Left cardiac atrium (tissue), 4 donors: ENCODE results near the gene GLIS2. TPM values are rescaled to one million over a fixed set of nuclear protein-coding genes. Genes with fewer than 3 reads are reported as not detected.
"Not testable (repeated sequence)": the region's sequence is repeated elsewhere in the genome, so short reads cannot be mapped to it uniquely, and the experiment has no call there.

ENCODE experiments used
- ATAC-seq, 2 donors: fragments of 200-7000 bp; cut with Tn5 transposase; one replicate each; pipeline ENCODE4 v1.9.1; 2020; ENCODE audit warnings: mild to moderate bottlenecking in 2 of 2, moderate library complexity in 2 of 2
- DNase-seq: peaks from one replicate; pipeline ENCODE4 v3.0.0-alpha.2; 2020
- intact Hi-C, 2 donors: fragments of 100-400 bp; cut with DNase I; formaldehyde crosslinking; loops; one replicate each; pipeline versions ENCODE4 v1.14.1 to v1.15.1; 2022 to 2023
- total RNA-seq, 2 donors: library from RNA; stranded (reverse); fragmentation: NEBNext Ultra II Directional; extraction: Animal tissue kit (Norgen Biotek cat#: 25700); gene quantifications; one replicate each; pipeline ENCODE4 v1.2.1, GENCODE V29; 2021
- donor health status: DM: no; HTN: yes; CAD: no.
- donor health status: DM: no; HTN: yes; CAD: no; lungs with severe emphysema.
- donor health status: DM: yes; HTN: yes; CAD: no.
- donor health status: Dilated cardiomyopathy.

The GLIS2 gene
- total RNA-seq, 2 donors from 2014 or later: 23.9 to 29.2 TPM

GRCh38 chr16:4328046-4328781 is 12.3 kb downstream of the GLIS2 start:
- DNase-seq: peak; percentile 87
- peak; percentile 79 for ATAC-seq
- intact Hi-C loops: loop anchor here in 1 of 2 donors (5.0 kb wide), 1 partner anchor 36 kb away; no protein-coding TSS in a partner anchor

DNA sequence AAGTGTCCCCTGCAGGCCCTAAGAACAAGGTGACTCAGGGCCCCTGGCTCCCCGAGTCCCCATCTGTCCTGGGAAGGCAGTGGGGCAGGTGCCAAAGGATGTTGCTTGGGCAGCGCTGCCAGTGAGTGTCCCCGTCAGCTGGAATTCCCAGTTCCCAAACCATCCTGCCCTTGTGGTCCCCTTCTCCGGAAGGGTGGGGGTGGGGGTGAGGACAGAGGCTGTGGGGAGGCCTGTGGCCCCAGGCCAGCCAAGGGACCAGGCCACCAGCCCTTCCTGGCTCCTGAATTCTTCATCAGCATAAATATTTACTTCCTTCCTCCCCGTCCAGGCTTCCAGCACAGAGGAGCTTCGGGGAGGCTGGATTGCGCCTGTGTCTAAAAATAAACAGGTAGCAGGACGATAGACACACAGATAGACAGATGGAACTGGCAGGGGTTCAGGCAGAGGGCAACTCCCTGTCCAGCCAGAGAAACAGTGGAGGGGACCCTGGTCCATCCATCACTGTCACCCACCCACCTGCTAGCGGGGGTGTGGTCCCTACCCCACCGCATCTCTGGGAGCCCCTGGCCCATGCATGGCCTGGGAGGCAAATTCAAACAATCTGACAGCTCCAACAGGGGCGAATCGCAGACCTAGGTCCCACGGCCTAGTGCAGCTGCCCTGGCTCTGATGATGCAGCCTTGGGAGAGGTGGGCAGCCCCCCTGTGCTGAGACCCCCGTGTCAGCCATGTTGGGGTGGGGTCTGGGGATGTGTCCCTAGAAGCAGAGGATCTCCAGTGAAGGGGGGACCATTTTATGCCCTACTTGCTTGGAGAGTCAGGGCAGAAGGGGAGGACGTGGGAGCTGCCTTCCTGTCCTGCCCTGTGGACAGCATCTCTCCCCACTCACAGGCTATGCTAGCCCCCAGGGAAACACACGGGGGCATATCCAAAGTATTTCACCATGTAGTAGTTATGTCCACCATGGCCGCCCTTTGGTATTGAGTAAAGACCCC is 13.2 kb downstream of the GLIS2 start:
- ATAC-seq (peak; percentile 16 to 41), DNase-seq (peak; percentile 67)
- intact Hi-C loops: loop anchor here in 1 of 2 donors (5.0 kb wide), 1 partner anchor 37 kb away; no protein-coding TSS in a partner anchor

DNA sequence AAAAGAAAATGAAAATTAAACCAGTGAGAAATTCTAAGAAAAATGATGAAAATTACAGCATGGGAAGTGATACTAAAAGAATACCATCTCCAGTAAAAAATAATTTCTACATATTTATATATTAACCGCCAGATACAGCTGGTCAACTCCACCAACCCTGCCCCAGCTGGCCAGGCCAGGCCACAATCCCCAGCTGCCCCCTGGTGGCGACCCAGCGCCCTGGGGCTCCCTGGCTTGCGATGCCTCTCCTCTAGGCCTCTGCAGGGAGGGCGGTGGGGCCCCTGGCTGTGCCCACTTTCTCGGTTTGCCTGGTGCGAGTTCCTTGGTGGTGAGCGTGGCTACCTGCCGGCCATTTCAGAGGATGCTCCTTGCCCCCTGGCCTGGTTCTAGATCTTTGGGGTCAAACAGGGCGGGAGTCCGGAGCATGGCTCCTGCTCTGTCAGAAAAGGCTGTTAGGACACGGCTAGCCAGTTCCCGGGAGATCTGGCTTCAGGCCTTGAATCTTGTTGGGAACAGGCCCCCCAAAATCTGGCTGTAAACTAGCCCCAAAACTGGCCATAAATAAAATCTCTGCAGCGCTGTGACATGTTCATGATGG is 14.5 kb downstream of the GLIS2 start:
- intact Hi-C loops: loop anchor here (2.0 to 10.0 kb wide), 2 partner anchors 42 to 136 kb away; no protein-coding TSS in a partner anchor
- peak; percentile 85 for DNase-seq
- peak; percentile 63 to 64 for ATAC-seq

DNA sequence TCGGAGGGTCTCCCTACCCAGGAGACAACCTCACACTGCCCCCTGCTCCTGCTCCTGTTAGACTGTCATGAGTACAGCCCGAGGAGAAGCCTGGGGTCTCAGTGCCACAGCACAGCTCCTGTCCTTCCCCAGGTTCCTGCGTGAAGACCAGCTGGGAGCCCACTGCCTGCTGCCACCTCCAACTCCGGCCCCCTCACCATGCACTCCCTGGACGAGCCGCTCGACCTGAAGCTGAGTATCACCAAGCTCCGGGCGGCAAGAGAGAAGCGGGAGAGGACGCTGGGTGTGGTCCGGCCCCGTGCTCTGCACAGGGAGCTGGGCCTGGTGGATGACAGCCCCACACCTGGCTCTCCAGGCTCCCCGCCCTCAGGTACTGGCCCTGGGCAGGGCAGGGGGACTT is 16.2 kb downstream of the GLIS2 start:
- intact Hi-C loops: loop anchor here in 1 of 2 donors (10.0 kb wide), 1 partner anchor 137 kb away; no protein-coding TSS in a partner anchor
- ATAC-seq (no peak), DNase-seq (no peak)

DNA sequence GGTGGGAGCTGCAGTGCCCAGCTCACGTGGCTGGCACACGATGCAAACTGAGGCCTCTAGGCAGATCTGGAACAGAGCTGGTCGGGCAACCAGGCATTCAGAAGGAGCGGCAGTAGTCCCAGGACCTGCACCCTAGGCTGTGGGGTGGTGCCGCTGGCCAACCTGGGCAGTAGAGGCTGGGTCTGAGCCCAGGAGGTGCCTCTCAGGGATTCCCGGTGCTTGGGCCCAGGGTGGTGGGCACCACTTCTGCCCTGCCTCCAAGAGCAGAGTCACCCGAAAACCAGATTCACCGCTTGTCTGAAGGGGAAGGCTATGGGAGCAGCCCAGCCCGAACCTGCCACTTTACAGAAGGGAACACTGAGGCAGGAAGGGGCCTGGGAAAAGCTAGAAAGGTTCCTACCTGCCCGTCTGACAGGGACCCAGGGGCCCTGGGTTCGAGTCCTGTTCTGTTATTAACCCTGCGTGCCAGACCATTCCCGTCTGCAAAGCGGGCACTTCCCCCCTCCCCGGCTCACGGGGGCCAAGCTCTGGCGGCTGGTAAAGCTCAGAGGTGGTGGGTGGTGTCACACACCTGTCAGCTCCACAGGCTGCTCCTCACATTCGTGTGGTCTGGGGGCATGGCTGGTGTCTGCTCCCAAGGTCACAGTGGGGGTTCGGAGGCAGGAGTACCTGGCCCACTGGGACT is 16.9 kb downstream of the GLIS2 start:
- no peak for DNase-seq
- no peak for ATAC-seq
- intact Hi-C loops: loop anchor here in 1 of 2 donors (10.0 kb wide), 1 partner anchor 138 kb away; no protein-coding TSS in a partner anchor

- no peak for ATAC-seq
- no peak for DNase-seq
- intact Hi-C loops: loop anchor here in 1 of 2 donors (10.0 kb wide), 1 partner anchor 138 kb away; no protein-coding TSS in a partner anchor
Measured at GRCh38 chr16:4333308-4333638, 17.4 kb downstream of the GLIS2 start.

GRCh38 chr16:4333714-4334113 is 17.8 kb downstream of the GLIS2 start:
- ATAC-seq, DNase-seq: not testable (repeated sequence)
- intact Hi-C loops: loop anchor here in 1 of 2 donors (10.0 kb wide), 1 partner anchor 139 kb away; no protein-coding TSS in a partner anchor

GRCh38 chr16:4334724-4335495 is 19.0 kb downstream of the GLIS2 start:
- DNase-seq (no peak), ATAC-seq (no peak)
- intact Hi-C loops: loop anchor here in 1 of 2 donors (10.0 kb wide), 1 partner anchor 140 kb away; no protein-coding TSS in a partner anchor

DNA sequence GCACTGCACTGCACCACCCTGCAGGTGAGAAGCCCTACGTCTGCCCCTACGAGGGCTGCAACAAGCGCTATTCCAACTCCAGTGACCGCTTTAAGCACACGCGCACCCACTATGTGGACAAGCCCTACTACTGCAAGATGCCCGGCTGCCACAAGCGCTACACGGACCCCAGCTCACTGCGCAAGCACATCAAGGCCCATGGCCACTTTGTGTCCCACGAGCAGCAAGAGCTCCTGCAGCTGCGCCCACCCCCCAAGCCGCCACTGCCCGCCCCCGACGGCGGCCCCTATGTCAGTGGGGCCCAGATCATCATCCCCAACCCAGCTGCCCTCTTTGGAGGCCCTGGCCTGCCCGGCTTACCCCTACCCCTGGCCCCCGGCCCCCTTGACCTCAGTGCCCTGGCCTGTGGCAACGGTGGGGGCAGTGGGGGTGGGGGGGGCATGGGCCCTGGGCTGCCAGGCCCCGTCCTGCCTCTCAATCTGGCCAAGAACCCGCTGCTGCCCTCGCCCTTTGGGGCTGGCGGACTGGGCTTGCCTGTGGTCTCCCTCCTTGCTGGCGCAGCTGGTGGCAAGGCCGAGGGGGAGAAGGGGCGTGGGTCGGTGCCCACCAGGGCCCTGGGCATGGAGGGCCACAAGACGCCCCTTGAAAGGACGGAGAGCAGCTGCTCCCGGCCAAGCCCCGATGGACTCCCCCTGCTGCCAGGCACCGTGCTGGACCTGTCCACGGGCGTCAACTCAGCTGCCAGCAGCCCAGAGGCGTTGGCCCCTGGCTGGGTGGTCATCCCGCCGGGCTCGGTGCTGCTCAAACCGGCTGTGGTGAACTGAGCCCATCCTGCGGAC is 21.1 kb downstream of the GLIS2 start:
- DNase-seq (no peak), ATAC-seq (no peak)
- intact Hi-C loops: loop anchor here in 1 of 2 donors (10.0 kb wide), 1 partner anchor 142 kb away; no protein-coding TSS in a partner anchor

DNA sequence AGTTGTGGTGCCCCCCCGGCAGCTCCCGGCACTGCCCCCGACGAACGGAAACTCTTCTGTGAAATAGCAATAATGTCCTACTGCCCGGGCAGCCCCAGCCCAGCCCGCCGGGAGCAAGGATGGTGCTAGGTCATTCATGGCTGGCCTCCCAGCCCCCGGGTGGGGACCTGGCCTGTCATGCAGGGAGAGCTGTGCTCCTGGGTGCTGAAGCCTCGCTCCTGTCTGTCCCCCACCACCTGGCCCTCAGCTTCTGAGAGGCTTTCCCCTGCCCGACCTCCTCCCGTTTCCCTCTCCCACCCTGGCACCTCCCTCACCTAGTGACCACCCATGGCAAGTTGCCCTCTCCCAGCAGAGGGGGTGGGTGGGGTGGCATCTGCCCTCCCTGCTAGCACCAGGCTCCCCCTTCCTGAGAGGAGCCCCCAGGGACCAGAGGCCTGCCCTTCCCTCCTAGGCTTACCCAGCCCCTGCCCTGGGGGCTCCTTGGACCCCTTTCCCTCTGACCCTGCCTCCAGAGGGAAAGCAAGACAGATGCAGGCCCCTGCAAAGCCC is 21.7 kb downstream of the GLIS2 start:
- intact Hi-C loops: loop anchor here in 1 of 2 donors (10.0 kb wide), 1 partner anchor 143 kb away; no protein-coding TSS in a partner anchor
- DNase-seq: no peak
- no peak for ATAC-seq

DNA sequence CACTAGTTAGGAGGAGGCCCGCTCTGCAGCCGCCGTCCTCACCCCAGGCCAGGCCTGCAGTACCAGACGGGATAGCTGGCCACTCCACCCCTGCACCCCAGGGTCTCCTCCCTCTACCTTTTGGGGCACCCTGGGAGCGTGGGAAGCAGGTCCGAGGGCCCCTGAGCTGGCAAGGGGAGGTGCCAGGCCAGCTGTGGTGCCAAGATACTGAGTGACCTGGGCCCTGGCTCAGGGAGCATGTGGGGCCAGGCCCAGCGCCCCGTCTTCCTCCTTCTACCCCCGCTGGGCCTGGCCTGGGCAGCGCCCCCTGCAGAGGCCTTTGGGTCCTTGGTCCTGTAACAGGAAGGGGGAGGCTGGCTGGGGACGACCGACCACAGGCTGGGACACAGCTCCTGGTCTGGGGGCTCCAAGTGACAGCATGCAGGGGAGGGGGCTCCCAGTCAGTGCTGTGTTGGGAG is 22.3 kb downstream of the GLIS2 start:
- ATAC-seq (no peak), DNase-seq (no peak)
- intact Hi-C loops: loop anchor here in 1 of 2 donors (10.0 kb wide), 1 partner anchor 143 kb away; no protein-coding TSS in a partner anchor

DNA sequence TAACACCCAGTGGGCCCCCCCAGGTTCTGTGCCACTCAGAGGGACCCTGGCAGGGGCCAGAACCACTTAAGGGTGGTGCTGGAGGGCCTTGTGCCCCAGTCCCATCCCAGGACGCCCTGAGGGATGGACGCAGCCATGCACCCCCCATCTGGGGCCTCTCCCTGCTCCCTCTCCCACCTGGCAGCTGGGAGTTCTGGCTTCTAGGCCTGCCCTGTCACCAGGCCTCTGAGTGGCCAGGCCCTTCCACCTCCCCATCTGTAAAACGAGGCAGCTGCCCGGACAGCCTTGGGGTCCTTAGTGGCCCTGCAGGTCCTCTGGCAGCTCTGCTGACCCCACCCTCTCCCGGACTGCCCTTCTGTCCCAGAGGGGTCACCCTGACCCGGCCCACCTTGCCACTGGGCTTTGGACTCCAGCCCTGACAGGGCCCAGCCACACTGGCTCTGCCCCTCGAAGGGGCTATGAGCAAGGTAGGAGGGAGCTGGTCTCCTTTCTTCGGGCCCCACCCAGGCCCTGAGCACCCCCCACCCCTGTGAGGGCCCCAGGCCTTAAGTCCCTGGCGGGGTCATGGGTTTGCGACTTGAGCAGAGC is 22.9 kb downstream of the GLIS2 start:
- no peak for DNase-seq
- ATAC-seq: peak; percentile 2 to 13
- intact Hi-C loops: loop anchor here in 1 of 2 donors (10.0 kb wide), 1 partner anchor 144 kb away; no protein-coding TSS in a partner anchor

- intact Hi-C loops: loop anchor here in 1 of 2 donors (10.0 kb wide), 1 partner anchor 145 kb away; no protein-coding TSS in a partner anchor
- DNase-seq: no peak
Measured at GRCh38 chr16:4339455-4339854, 23.6 kb downstream of the GLIS2 start.

DNA sequence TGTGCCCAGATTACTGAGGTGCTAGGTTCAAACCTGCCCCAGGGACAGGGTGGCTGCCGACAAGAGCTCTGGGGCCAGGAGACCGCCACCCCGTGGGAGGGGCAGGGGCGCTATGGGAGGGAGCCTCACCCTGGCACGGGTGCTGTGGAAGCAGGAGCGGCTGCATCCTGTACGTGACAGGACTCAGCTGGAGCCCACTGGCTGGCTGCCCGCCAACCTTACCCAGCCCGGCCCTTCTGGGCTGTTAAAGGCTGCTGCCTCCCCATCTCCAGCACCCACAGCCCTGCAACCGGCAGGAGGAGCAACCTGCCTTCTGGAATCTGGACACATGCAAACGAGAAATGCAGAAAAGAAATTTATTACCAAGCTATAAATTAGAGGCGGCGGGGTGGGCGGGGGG is 24.0 kb downstream of the GLIS2 start:
- intact Hi-C loops: loop anchor here in 1 of 2 donors (10.0 kb wide), 1 partner anchor 145 kb away; no protein-coding TSS in a partner anchor
- DNase-seq (peak; percentile 67), ATAC-seq (peak; percentile 27 to 55)

More at GRCh38 chr16:4339455-4339854, 23.6 kb downstream of the GLIS2 start:
- no peak for ATAC-seq

GRCh38 chr16:4340443-4340842 is 24.6 kb downstream of the GLIS2 start:
- intact Hi-C loops: no loop called here
- ATAC-seq (no peak), DNase-seq (no peak)

DNA sequence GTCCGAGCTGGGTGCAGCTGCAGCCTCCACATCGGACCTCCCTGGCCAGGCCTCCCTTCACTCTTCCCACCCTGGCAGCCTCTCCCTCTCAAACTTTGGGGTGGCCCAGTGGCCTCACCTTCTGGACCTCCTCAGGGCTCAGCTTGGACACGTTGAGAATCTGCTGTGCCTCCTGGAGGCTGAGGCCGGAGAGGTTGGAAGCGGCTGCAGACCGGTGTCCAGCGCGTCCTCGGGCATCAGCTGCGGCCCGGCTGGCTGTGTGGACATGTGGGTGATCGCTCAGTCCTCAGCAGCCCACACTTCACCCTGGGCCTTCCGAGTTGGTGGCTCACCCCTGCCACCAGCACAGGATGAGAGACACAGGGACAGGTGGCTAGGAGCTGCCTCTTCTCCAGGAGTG is 25.4 kb downstream of the GLIS2 start:
- ATAC-seq: no peak
- DNase-seq: no peak
- intact Hi-C loops: no loop called here
